ENCODE results near the gene DDX39A. TPM values are rescaled to one million over a fixed set of nuclear protein-coding genes. Genes with fewer than 3 reads are reported as not detected.
"Not testable (repeated sequence)": the region's sequence is repeated elsewhere in the genome, so short reads cannot be mapped to it uniquely, and the experiment has no call there.

The DDX39A gene
- polyA plus RNA-seq, 1 of the 3 experiments (the other 2 are of a cell fraction): 88.8 TPM

DNA sequence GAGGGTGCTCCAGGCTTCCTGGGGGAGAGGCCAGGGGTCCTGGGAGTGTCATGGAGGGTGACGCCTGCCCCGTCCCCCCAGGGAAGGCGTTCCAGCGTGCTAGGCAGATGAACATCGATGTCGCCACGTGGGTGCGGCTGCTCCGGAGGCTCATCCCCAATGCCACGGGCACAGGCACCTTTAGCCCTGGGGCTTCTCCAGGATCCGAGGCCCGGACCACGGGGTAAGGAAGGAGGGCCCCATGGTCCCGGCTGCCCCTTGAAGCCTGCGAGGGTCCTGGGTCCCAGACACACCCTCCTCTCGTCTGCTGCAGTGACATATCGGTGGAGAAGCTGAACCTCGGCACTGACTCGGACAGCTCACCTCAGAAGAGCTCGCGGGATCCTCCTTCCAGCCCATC, 44.6 kb upstream of the DDX39A start:
- ChIA-PET CTCF (interaction anchor here (1.0 kb wide), 1 partner anchor 8 kb away, joined by 3 read pairs; no protein-coding TSS in a partner anchor), POLR2A (no interaction called here)
- H3K4me1 ChIP-seq (ENCODE audit: control insufficient read depth in 1 of 2, insufficient read depth in 2 of 2, low read depth in 1 of 2, low read length in 1 of 2): no peaks in the 10 kb centered on the region
- H3K9me2 ChIP-seq: no peaks in the 10 kb centered on the region
- peaks cover 16 to 19% of the 10 kb centered on the region in 2 experiments for H3K36me3 ChIP-seq (replicated peaks in 1 of 2; ENCODE audit: control insufficient read depth in 1 of 2, insufficient read depth in 2 of 2, low read length in 1 of 2)
- no peaks in the 10 kb centered on the region for H3K9me3 ChIP-seq
- peaks cover 15% of the 10 kb centered on the region for H3F3A ChIP-seq (replicated peaks; ENCODE audit: insufficient read depth)
- no peaks in the 10 kb centered on the region for H4K20me1 ChIP-seq (ENCODE audit: insufficient read depth)
- H3K79me2 ChIP-seq (ENCODE audit: insufficient read depth): no peaks in the 10 kb centered on the region
- H3K27me3 ChIP-seq (ENCODE audit: insufficient read depth): no peaks in the 10 kb centered on the region
- no peak overlapping the region for H2AFZ ChIP-seq (ENCODE audit: low read depth)
- TF ChIP-seq, protein P1, sequence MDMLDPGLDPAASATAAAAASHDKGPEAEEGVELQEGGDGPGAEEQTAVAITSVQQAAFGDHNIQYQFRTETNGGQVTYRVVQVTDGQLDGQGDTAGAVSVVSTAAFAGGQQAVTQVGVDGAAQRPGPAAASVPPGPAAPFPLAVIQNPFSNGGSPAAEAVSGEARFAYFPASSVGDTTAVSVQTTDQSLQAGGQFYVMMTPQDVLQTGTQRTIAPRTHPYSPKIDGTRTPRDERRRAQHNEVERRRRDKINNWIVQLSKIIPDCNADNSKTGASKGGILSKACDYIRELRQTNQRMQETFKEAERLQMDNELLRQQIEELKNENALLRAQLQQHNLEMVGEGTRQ (IDR thresholded peaks at IDR 0.05; ENCODE audit: borderline replicate concordance, low read depth, low read length): no peak
- TF ChIP-seq TCF12 (IDR thresholded peaks at IDR 0.05): no peak
- no peak for TF ChIP-seq FOXJ3 (CRISPR knock-in tag; IDR thresholded peaks at IDR 0.05)
- no peak for TF ChIP-seq SMC3 (IDR thresholded peaks at IDR 0.05; ENCODE audit: low read depth, low read length)
- TF ChIP-seq, protein P2, sequence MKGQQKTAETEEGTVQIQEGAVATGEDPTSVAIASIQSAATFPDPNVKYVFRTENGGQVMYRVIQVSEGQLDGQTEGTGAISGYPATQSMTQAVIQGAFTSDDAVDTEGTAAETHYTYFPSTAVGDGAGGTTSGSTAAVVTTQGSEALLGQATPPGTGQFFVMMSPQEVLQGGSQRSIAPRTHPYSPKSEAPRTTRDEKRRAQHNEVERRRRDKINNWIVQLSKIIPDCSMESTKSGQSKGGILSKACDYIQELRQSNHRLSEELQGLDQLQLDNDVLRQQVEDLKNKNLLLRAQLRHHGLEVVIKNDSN (IDR thresholded peaks at IDR 0.05; ENCODE audit: borderline replicate concordance, low read depth): no peak
- TF ChIP-seq, protein P3, sequence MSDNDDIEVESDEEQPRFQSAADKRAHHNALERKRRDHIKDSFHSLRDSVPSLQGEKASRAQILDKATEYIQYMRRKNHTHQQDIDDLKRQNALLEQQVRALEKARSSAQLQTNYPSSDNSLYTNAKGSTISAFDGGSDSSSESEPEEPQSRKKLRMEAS (IDR thresholded peaks at IDR 0.05; ENCODE audit: low read depth): no peak
- TF ChIP-seq MEF2A (IDR thresholded peaks at IDR 0.05; ENCODE audit: borderline replicate concordance, low read depth): no peak
- TF ChIP-seq GABPA (IDR thresholded peaks at IDR 0.05; ENCODE audit: low read depth): no peak
- no peak for TF ChIP-seq GATA2 (CRISPR knock-in tag; IDR thresholded peaks at IDR 0.05)
- TF ChIP-seq POLR2AphosphoS5 (IDR thresholded peaks at IDR 0.05; ENCODE audit: low read depth, low read length): no peak
- TF ChIP-seq NFIC (IDR thresholded peaks at IDR 0.05; ENCODE audit: borderline replicate concordance): no peak
- TF ChIP-seq, protein P4, sequence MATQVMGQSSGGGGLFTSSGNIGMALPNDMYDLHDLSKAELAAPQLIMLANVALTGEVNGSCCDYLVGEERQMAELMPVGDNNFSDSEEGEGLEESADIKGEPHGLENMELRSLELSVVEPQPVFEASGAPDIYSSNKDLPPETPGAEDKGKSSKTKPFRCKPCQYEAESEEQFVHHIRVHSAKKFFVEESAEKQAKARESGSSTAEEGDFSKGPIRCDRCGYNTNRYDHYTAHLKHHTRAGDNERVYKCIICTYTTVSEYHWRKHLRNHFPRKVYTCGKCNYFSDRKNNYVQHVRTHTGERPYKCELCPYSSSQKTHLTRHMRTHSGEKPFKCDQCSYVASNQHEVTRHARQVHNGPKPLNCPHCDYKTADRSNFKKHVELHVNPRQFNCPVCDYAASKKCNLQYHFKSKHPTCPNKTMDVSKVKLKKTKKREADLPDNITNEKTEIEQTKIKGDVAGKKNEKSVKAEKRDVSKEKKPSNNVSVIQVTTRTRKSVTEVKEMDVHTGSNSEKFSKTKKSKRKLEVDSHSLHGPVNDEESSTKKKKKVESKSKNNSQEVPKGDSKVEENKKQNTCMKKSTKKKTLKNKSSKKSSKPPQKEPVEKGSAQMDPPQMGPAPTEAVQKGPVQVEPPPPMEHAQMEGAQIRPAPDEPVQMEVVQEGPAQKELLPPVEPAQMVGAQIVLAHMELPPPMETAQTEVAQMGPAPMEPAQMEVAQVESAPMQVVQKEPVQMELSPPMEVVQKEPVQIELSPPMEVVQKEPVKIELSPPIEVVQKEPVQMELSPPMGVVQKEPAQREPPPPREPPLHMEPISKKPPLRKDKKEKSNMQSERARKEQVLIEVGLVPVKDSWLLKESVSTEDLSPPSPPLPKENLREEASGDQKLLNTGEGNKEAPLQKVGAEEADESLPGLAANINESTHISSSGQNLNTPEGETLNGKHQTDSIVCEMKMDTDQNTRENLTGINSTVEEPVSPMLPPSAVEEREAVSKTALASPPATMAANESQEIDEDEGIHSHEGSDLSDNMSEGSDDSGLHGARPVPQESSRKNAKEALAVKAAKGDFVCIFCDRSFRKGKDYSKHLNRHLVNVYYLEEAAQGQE (IDR thresholded peaks at IDR 0.05; ENCODE audit: low read depth, low read length): no peak
- no peak for TF ChIP-seq TAF1 (IDR thresholded peaks at IDR 0.05; ENCODE audit: borderline replicate concordance, low read depth, low read length)
- TF ChIP-seq ELF1 (IDR thresholded peaks at IDR 0.05): no peak
- TF ChIP-seq EP300 (IDR thresholded peaks at IDR 0.05; ENCODE audit: borderline replicate concordance in 1 of 2, low read depth in 1 of 2, low read length in 1 of 2): no peak
- no peak for TF ChIP-seq EZH2phosphoT487 (IDR thresholded peaks at IDR 0.05; ENCODE audit: borderline replicate concordance, low read depth)
- DNase-seq: no peak
- H3K4me3 ChIP-seq (ENCODE audit: low read depth in 2 of 2, low read length in 1 of 2): no peak overlapping the region
- no peak overlapping the region for H3K4me2 ChIP-seq
- no peak overlapping the region for H3K27ac ChIP-seq (ENCODE audit: low read depth in 2 of 2, low read length in 1 of 2)
- WGBS (ENCODE audit: low lambda C conversion rate): 95% methylated on average over 17 of the region's 21 CpGs
- no peak overlapping the region for H3K9ac ChIP-seq

DNA sequence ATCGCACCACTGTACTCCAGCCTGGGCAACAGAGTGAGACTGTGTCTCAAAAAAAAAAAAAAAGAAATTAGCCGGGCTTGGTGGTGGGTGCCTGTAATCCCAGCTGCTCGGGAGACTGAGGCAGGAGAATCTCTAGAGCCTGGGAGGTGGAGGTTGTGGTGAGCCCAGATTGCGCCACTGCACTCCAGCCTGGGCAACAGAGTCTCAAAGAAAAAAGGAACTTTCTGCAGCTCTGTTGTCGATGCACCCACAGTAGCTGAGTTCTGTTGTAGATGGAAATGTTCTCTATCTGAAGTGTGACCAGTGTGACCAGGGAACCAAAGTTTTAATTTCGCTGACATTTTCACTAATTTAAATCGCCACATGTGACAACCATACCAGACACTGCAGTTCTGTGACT, 43.3 kb upstream of the DDX39A start:
- H3K9me2 ChIP-seq; H3K27me3 ChIP-seq (ENCODE audit: insufficient read depth); DNase-seq; H3K27ac ChIP-seq (ENCODE audit: low read depth in 2 of 2, low read length in 1 of 2); H3K4me3 ChIP-seq (ENCODE audit: low read depth in 2 of 2, low read length in 1 of 2); H3K79me2 ChIP-seq (ENCODE audit: insufficient read depth); H3K9ac ChIP-seq; H3K9me3 ChIP-seq; H3K4me1 ChIP-seq (ENCODE audit: control insufficient read depth in 1 of 2, insufficient read depth in 2 of 2, low read depth in 1 of 2, low read length in 1 of 2); H4K20me1 ChIP-seq (ENCODE audit: insufficient read depth); H2AFZ ChIP-seq (ENCODE audit: low read depth); POLR2A ChIA-PET; H3K4me2 ChIP-seq: not testable (repeated sequence)
- Histone ChIP-seq H3K36me3 (replicated peaks in 1 of 2; ENCODE audit: control insufficient read depth in 1 of 2, insufficient read depth in 2 of 2, low read length in 1 of 2) (peaks cover 19 to 21% of the 10 kb centered on the region in 2 experiments), H3F3A (replicated peaks; ENCODE audit: insufficient read depth) (peaks cover 11% of the 10 kb centered on the region)
- 97% methylated on average over 7 of the region's 7 CpGs for WGBS (ENCODE audit: low lambda C conversion rate)
- CTCF ChIA-PET: interaction anchor here (1.4 kb wide), 1 partner anchor 9 kb away, joined by 3 read pairs; no protein-coding TSS in a partner anchor
